RPMI8226 (cell line): ENCODE results near the gene NT5C3A.
"Not testable (repeated sequence)": the region's sequence is repeated elsewhere in the genome, so short reads cannot be mapped to it uniquely, and the experiment has no call there.

Experiments used
- DNase-seq: peaks from one replicate; pipeline ENCODE4 v3.0.0-alpha.2; 2015

NT5C3A gene

DNA sequence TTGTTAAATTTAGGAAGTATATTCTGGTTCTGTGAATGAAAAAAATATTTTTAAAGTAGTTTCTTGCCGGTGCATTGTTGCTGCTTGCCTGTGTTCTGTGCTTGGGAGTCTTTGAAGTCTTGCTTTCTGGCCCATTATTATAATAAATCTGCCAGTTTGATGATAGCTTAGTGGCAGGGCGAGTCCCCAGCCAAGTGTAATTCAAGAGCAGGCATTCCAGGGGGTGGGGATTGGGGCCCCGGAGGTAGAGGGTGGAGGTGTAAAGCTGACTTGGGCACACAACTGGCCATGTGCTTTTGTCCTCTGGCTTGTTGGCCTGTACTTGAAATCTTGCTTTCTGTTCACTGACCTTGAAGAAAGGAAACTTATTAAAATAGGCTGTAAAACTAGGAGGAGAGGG lies 90.6 kb downstream of the NT5C3A start:
- DNase-seq, result not testable (repeated sequence)

- not testable (repeated sequence) for DNase-seq
Measured at GRCh38 chr7:32967268-32967582, 95.4 kb downstream of the NT5C3A start.

DNA sequence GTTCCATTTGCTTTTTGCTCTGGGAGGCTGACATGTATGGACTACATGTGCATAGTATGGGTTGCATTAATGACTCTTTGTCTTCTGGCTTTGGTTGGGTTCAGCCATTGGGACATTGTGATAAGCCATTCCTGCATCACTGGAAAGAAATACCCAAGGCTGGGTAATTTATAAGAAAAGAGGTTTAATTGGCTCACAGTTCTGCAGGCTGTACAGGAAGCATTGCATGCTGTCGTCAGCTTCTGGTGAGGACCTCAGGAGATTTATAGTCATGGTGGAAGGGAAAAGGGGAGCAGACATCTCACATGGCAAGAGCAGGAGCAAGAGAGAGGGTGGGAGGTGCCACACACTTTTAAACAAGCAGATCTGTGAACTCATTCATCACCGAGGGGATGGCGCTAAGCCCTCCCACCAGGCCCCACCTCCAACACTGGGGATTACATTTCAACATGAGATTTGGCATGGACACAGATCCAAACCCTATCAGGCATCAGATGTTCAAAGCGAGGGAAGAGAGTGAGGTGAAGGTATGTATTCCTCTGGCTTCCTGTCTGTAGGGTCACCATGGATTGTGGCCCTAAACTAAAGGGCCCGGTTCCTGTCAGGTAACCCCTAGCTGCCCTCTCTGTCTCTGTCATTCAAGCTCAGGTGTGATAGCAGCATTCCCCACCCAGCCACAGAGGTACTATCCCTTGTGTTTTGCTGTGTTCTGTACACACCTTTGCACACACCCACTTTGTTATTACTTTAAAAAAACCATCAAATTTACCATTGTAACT lies 95.9 kb downstream of the NT5C3A start:
- DNase-seq, result not testable (repeated sequence)

GRCh38 chr7:32964461-32965159 lies 98.0 kb downstream of the NT5C3A start:
- not testable (repeated sequence) for DNase-seq
